Stimulated activated CD8-positive, alpha-beta memory T cell treated with anti-CD3 and anti-CD28 coated beads, Interleukin-15, amount 100 ng/mL, for 4 hours (primary cell): ENCODE results near the gene MYOG.

ENCODE experiments used
- DNase-seq, 2 donors: peaks; one replicate each; pipeline ENCODE4 v3.0.0-alpha.2; 2020; ENCODE audit warnings: low read depth in 2 of 2

MYOG gene

GRCh38 chr1:203085528-203086406, at the start of gene MYOG:
Gene MYOG, minus strand, starts transcription at chr1:203086012. Its CDS starts 51 bp downstream, at chr1:203085961.
- DNase-seq = no peak

GRCh38 chr1:203133970-203134725, 48.3 kb upstream of the MYOG start:
- no peak for DNase-seq

- no peak for DNase-seq
These were observed 45.9 kb upstream of the MYOG start for GRCh38 chr1:203131548-203132200.

- no peak for DNase-seq
These were observed 44.7 kb upstream of the MYOG start for GRCh38 chr1:203130358-203130985.

GRCh38 chr1:203129501-203130231, 43.9 kb upstream of the MYOG start:
- no peak for DNase-seq

- no peak for DNase-seq
These were observed 43.1 kb upstream of the MYOG start for GRCh38 chr1:203128716-203129500.

- no peak for DNase-seq
These were observed 42.6 kb upstream of the MYOG start for GRCh38 chr1:203128431-203128715.

- DNase-seq = no peak
These were observed 42.0 kb upstream of the MYOG start, which contains the start of gene ADORA1 for GRCh38 chr1:203127666-203128430. Gene ADORA1, plus strand, starts transcription at chr1:203127726. Its CDS starts 1,116 bp downstream, at chr1:203128842.

GRCh38 chr1:203126866-203127665, 41.3 kb upstream of the MYOG start:
- no peak for DNase-seq

GRCh38 chr1:203126151-203126865, 40.5 kb upstream of the MYOG start:
- DNase-seq = no peak

- DNase-seq = no peak
These were observed 38.9 kb upstream of the MYOG start for GRCh38 chr1:203124546-203125317.

- no peak for DNase-seq
These were observed 38.2 kb upstream of the MYOG start for GRCh38 chr1:203124011-203124410.

- no peak for DNase-seq
These were observed 36.3 kb upstream of the MYOG start for GRCh38 chr1:203122159-203122558.

- DNase-seq = no peak
These were observed 35.6 kb upstream of the MYOG start for GRCh38 chr1:203121186-203122015.

GRCh38 chr1:203120325-203121153, 34.7 kb upstream of the MYOG start:
- no peak for DNase-seq
